PC-9 (cell line): ENCODE measurements around the gene SLC2A3.
"Not testable (repeated sequence)": the region's sequence is repeated elsewhere in the genome, so short reads cannot be mapped to it uniquely, and the experiment has no call there.

ENCODE experiments used
- CTCF ChIP-seq: fragments of 200-600 bp; sonication (generic); conservative IDR thresholded peaks from 2 replicates; pipeline ENCODE4 v1.6.1; 2017; ENCODE audit warnings: mixed run types, antibody characterized with exemption, mild to moderate bottlenecking, moderate library complexity
- EZH2 ChIP-seq: fragments of 200-600 bp; sonication (generic); IDR thresholded peaks from 2 replicates; pipeline ENCODE4 v1.8.0; 2017; ENCODE audit warnings: antibody characterized with exemption, low read depth

- TF ChIP-seq EZH2, CTCF: not testable (repeated sequence)
Observed at GRCh38 chr12:7906303-7906702, 29.7 kb downstream of the SLC2A3 start.
